K562 (cell line): Measurements from ENCODE around the gene DLK1. TPM values are rescaled to one million over a fixed set of nuclear protein-coding genes. Genes with fewer than 3 reads are reported as not detected.
A peak's percentile ranks its signal among the peaks of the same experiment; 100 is the strongest.

Source experiments
- ATAC-seq: fragments of 200-7000 bp; cut with Tn5 transposase; 3 replicates; pipeline ENCODE4 v1.9.1; 2020; ENCODE audit warnings: moderate library complexity
- BruUV-seq: library from RNA; stranded (reverse); fragments of 400-500 nt; replicated peaks from 2 replicates; lab custom pipeline; 2021; lab: Mats Ljungman, UMichigan
- CTCF ChIA-PET: fragments of 300-600 bp; formaldehyde crosslinking; extraction: SDS; loops from one replicate; lab custom pipeline; 2021; ENCODE audit warnings: low intra/inter-chr PET ratio; lab: Yijun Ruan, JAX
- POLR2A ChIA-PET: fragments of 300-600, 350-650 bp; sonication (Branson Sonifier 250); formaldehyde crosslinking; extraction: SDS; loops from one replicate; lab custom pipeline; 2021; ENCODE audit warnings: antibody characterized with exemption, inconsistent platforms; lab: Yijun Ruan, JAX
- DNase-seq, 4 experiments: peaks; one replicate each; pipeline versions ENCODE4 v3.0.0 to v3.0.0-alpha.2; 2011 to 2018; ENCODE audit warnings: low spot score in 3 of 4, mixed read lengths in 3 of 4; ENCODE audit errors: extremely low read depth in 1 of 4
- FAIRE-seq: peaks from 2 replicates; lab custom pipeline; 2011; peaks lifted over from hg19 to GRCh38; lab: Jason Lieb, UNC
- H2AFZ ChIP-seq: 2 replicates; pipeline ENCODE4 v1.6.0; 2011; ENCODE audit warnings: low read depth, low read length, control low read depth, inconsistent platforms
- H3K27ac ChIP-seq: fragments of 200-600 bp; 3 replicates; pipeline ENCODE4 v1.8.0; 2011; ENCODE audit warnings: low read depth, mild to moderate bottlenecking, control low read depth, inconsistent platforms, low read length, moderate library complexity, mixed read lengths; ENCODE audit errors: extremely low read depth
- H3K27me3 ChIP-seq, 2 experiments: fragments of 300-600 bp in 1 of 2; 2 replicates in 1 of 2; 3 replicates in 1 of 2; pipeline versions ENCODE4 v1.6.0 to v1.8.0; 2011; ENCODE audit warnings: inconsistent platforms in 2 of 2, low read length in 2 of 2, mild to moderate bottlenecking in 1 of 2, mixed read lengths in 1 of 2, moderate library complexity in 1 of 2; ENCODE audit not compliant: control insufficient read depth in 2 of 2, insufficient read depth in 2 of 2
- H3K36me3 ChIP-seq: fragments of 300-600 bp; 3 replicates; pipeline ENCODE4 v1.8.0; 2011; ENCODE audit warnings: mild to moderate bottlenecking, low read length, inconsistent platforms; ENCODE audit not compliant: control insufficient read depth, insufficient read depth
- H3K4me1 ChIP-seq, 2 experiments: fragments of 200-600 bp in 1 of 2; replicated peaks in 1 of 2; 2 replicates in 1 of 2; 3 replicates in 1 of 2; pipeline versions ENCODE4 v1.5.1 to v1.8.0; 2011; ENCODE audit warnings: inconsistent platforms in 2 of 2, low read length in 2 of 2, mild to moderate bottlenecking in 1 of 2, mixed read lengths in 1 of 2, moderate library complexity in 1 of 2; ENCODE audit not compliant: control insufficient read depth in 2 of 2, insufficient read depth in 2 of 2
- H3K4me2 ChIP-seq: 2 replicates; pipeline ENCODE4 v1.6.1; 2011; ENCODE audit warnings: low read length, control low read depth, inconsistent platforms, mixed read lengths; ENCODE audit not compliant: insufficient read depth
- H3K4me3 ChIP-seq: fragments of 200-600 bp; sonication (generic), shearing (Covaris generic); 2 replicates; pipeline ENCODE4 v1.5.1; 2016; ENCODE audit warnings: control low read depth, inconsistent platforms
- H3K79me2 ChIP-seq: fragments of 200-600 bp; 3 replicates; pipeline ENCODE4 v1.8.0; 2011; ENCODE audit warnings: low read length, inconsistent platforms; ENCODE audit not compliant: control insufficient read depth, insufficient read depth
- H3K9ac ChIP-seq, 2 experiments: 2 replicates each; pipeline versions ENCODE4 v1.6.0 to v1.6.1; 2011; ENCODE audit warnings: low read depth in 2 of 2, low read length in 2 of 2, control low read depth in 1 of 2, inconsistent platforms in 1 of 2, mild to moderate bottlenecking in 1 of 2, mixed read lengths in 1 of 2; ENCODE audit not compliant: insufficient read depth in 1 of 2
- H3K9me1 ChIP-seq: one replicate; pipeline ENCODE4 v1.6.0; 2011; ENCODE audit warnings: inconsistent platforms, mild to moderate bottlenecking, low read length, moderate library complexity; ENCODE audit not compliant: control insufficient read depth, insufficient read depth
- H3K9me3 ChIP-seq: replicated peaks from 2 replicates; pipeline ENCODE4 v1.5.1; 2011; ENCODE audit warnings: low read depth, low read length, inconsistent platforms; ENCODE audit not compliant: control insufficient read depth, insufficient read depth
- H4K20me1 ChIP-seq: replicated peaks from 2 replicates; pipeline ENCODE4 v1.6.1; 2011; ENCODE audit warnings: low read length, inconsistent platforms, mixed read lengths; ENCODE audit not compliant: control insufficient read depth, insufficient read depth
- C11orf30 ChIP-seq: fragments of 450-650 bp; IDR thresholded peaks from 2 replicates; pipeline ENCODE4 v1.6.1; 2016; ENCODE audit warnings: low read depth, mild to moderate bottlenecking
- PRDM10 ChIP-seq: fragments of 450-650 bp; IDR thresholded peaks from 2 replicates; pipeline ENCODE4 v1.6.1; 2018; ENCODE audit not compliant: partially characterized antibody
- TRIM25 ChIP-seq: fragments of 450-650 bp; IDR thresholded peaks from 2 replicates; pipeline ENCODE4 v1.7.0; 2016; ENCODE audit warnings: borderline replicate concordance
- ZBTB33 ChIP-seq: sonication (generic); formaldehyde crosslinking; IDR thresholded peaks from 2 replicates; pipeline ENCODE4 v1.8.1; 2023; ENCODE audit warnings: mild to moderate bottlenecking, missing genetic modification reagents
- ZNF143 ChIP-seq: sonication (generic); formaldehyde crosslinking; IDR thresholded peaks from 2 replicates; pipeline ENCODE4 v1.9.0; 2022; ENCODE audit warnings: mild to moderate bottlenecking, missing genetic modification reagents
- ZNF785 ChIP-seq: fragments of 250-450 bp; sonication (Bioruptor Pico); IDR thresholded peaks from 2 replicates; pipeline ENCODE4 v1.4.0; 2020; ENCODE audit warnings: mild to moderate bottlenecking
- WGBS: fragments of 100-300 bp; shearing (Covaris generic); methylation state at CpG from one replicate; pipeline ENCODE4 v1.1.6; 2016; ENCODE audit warnings: low coverage, mixed read lengths; ENCODE audit not compliant: insufficient coverage; ENCODE audit errors: missing lambda C conversion rate; 5-methylcytosine and 5-hydroxymethylcytosine counted together
- in situ Hi-C: fragments of 300-500 bp; cut with MboI; formaldehyde crosslinking; loops from 4 replicates; pipeline ENCODE4 v1.15.0; 2018; ENCODE audit warnings: inconsistent platforms, mixed read lengths
- intact Hi-C: fragments of 100-400 bp; cut with micrococcal nuclease; formaldehyde crosslinking; loops from 2 replicates; pipeline ENCODE4 v1.14.2; 2022
- polyA plus RNA-seq, 8 experiments: library from polyadenylated mRNA; depleted of rRNA in 4 of 8; stranded (reverse) in 5 of 8; unstranded in 3 of 8; fragments of >200 nt; fragmentation: Nextera tagmentation in 2 of 8; fragmentation: Illumina TruSeq in 1 of 8; extraction: Ambion mirVana in 2 of 8; extraction: Trizol in 1 of 8; gene quantifications; 2 replicates each; pipeline versions ENCODE4 v1.2.1 to v1.2.3, GENCODE V29; 2011 to 2014; ENCODE audit warnings: inconsistent platforms in 1 of 8, missing spikeins in 1 of 8
- total RNA-seq, 7 experiments: library from RNA; depleted of rRNA in 6 of 7; stranded (reverse); fragments of >200 nt in 6 of 7; fragmentation: Illumina TruSeq in 2 of 7; extraction: Trizol in 2 of 7; gene quantifications; 2 replicates each; pipeline versions ENCODE4 v1.2.1 to v1.2.3, GENCODE V29; 2011 to 2021; ENCODE audit warnings: low replicate concordance in 1 of 7

The DLK1 gene
- total and polyA plus RNA-seq, 9 of the 15 experiments (the other 6 are each of a cell fraction or from before 2014, with no cell fraction given), result 4.4 to 97.2 (median 15.3) TPM

DNA sequence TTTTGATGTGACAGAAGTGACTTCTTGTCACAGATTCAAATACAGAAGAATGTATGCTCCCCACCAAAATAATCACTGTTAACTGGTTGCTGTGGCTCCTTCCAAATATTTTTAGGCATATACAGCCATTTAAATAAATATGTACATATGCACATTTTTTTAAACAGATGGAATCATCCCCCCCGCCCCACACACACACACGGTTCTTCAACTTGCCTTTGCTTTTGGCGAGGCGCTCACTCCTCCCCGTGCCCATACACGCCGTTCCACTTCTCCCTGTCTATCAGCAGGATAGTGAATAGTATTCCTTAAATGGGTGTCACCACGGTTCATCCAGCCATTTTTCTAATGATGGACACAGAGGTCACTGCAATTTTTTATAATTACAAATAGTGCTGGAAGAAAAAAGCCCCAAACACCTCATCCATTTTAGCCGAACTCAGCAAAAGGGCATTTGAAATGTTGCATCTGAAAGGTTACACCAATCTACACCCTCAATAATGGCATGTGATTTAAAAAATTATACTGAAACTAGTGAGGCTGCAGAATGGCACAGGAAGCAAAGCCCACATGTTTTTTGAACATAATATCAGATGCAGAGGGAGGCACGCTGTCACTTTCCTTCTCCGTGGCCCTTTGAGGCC, 60.0 kb downstream of the DLK1 start:
- DNase-seq (no peak), FAIRE-seq (no peak)
- intact Hi-C loops, result no loop called here
- no peak overlapping the region for H3K4me3 ChIP-seq
- no peaks in the 10 kb centered on the region for H3K9me1 ChIP-seq
- no peak for TF ChIP-seq ZNF785
- 0 out of 2 replicates have a peak, but pooled peaks have one; percentile 5 for TF ChIP-seq C11orf30
- TF ChIP-seq, all 486 proteins: peak for 1
- no peak overlapping the region for H3K27ac ChIP-seq
- H3K9me3 ChIP-seq, result no peaks in the 10 kb centered on the region
- no peak for ATAC-seq
- ChIA-PET CTCF (no interaction called here), POLR2A (no interaction called here)
- WGBS, result 77% methylated on average over 10 of the region's 11 CpGs
- H3K27me3 ChIP-seq, result no peaks in the 10 kb centered on the region
- no peaks in the 10 kb centered on the region for H3K79me2 ChIP-seq
- peak overlapping the region in 1 of 2 experiments; percentile 61; a peak in 1 of 4 replicates for H3K9ac ChIP-seq
- H3K36me3 ChIP-seq, result no peaks in the 10 kb centered on the region
- H4K20me1 ChIP-seq, result no peaks in the 10 kb centered on the region
- in situ Hi-C loops, result no loop called here
- no TSS peak for BruUV-seq
- H3K4me1 ChIP-seq, result peaks cover 38 to 51% of the 10 kb centered on the region in 2 experiments
- H2AFZ ChIP-seq, result peak overlapping the region; percentile 61
- H3K4me2 ChIP-seq, result no peak overlapping the region

DNA sequence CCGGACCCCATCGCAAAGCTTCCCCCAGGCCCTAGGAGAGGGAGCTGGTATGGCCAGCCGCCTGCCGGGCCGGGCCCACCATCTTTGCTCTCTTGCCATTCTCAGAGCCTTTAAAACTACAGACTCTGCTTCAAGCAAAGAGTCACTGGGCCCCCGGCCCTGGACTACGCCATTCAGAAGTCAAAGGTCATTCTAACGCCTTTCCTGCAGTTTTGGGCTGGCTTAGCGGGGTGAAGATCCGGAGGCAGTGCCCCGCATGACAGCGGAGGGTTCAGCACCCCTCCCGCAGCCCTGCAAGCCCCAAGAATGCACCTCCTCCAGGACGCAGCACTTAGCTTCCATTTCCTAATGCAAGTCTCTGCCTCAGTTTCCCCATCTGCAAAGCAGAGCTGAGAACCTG, 61.0 kb downstream of the DLK1 start:
- Histone ChIP-seq H3K27me3 (no peaks in the 10 kb centered on the region), H2AFZ (no peak overlapping the region), H3K4me2 (no peak overlapping the region), H3K4me3 (no peak overlapping the region), H3K27ac (no peak overlapping the region), H3K79me2 (no peaks in the 10 kb centered on the region), H3K9me1 (no peaks in the 10 kb centered on the region), H3K4me1 (peaks cover 39 to 53% of the 10 kb centered on the region in 2 experiments), H4K20me1 (no peaks in the 10 kb centered on the region), H3K9ac (no peak overlapping the region), H3K36me3 (no peaks in the 10 kb centered on the region), H3K9me3 (no peaks in the 10 kb centered on the region)
- FAIRE-seq, result no peak
- ChIA-PET POLR2A (interaction anchor here (0.6 to 0.8 kb wide), 2 partner anchors 10 to 84 kb away, joined by 3 to 4 read pairs; no protein-coding TSS in a partner anchor), CTCF (no interaction called here)
- ATAC-seq, result no peak
- in situ Hi-C loops, result no loop called here
- DNase-seq, result no peak
- intact Hi-C loops, result no loop called here
- no TSS peak for BruUV-seq
- WGBS, result 81% methylated on average over 8 of the region's 14 CpGs
- TF ChIP-seq TRIM25 (no peak), ZNF143 (CRISPR knock-in tag) (no peak), PRDM10 (peak; percentile 26), ZBTB33 (CRISPR knock-in tag) (peak; percentile 51; the same call in 1 of the 2 replicates)
